G401.6 (cell line): ENCODE data around the gene FMNL2.

Experiments used
- FAIRE-seq: peaks from 2 replicates; lab custom pipeline; 2012; peaks lifted over from hg19 to GRCh38; lab: Jason Lieb, UNC

FMNL2 gene

DNA sequence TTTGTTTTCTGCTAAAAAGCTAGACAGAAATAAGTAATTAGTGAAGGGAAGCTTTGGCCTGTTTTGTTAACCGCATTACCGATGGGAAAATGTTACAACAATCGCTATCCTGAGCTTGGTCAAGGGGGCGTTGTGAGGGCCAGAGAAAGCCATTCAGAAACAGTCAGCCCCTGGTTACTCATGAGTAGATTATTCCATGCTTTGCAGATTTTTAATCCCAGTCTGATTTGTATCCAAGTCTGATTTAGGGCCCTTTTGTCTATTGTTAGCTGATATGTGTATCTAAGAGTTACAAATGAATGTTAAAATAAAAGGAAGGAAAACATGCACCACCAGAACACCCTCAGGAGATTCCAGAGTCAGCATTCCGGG, 283.2 kb downstream of the FMNL2 start:
- FAIRE-seq = no peak

DNA sequence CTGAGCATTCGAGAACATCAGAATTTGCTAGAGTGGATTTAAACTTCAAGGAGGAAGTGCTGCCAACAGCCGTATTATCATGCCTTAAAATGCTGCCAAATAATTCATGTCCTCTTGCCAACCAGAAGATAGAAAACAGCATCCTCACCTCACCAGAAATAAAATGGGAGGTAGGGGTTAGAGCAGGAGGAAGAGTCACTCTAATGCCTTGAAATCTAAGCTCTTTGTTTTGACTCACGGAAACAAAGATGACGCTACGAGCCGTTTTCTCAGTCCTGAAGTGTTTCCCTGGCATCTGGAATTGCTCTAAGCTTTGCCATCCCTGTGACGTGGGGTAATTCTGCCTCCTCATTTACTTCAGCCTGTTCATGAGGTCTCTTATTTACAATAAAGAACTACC, 285.2 kb downstream of the FMNL2 start:
- FAIRE-seq = no peak

DNA sequence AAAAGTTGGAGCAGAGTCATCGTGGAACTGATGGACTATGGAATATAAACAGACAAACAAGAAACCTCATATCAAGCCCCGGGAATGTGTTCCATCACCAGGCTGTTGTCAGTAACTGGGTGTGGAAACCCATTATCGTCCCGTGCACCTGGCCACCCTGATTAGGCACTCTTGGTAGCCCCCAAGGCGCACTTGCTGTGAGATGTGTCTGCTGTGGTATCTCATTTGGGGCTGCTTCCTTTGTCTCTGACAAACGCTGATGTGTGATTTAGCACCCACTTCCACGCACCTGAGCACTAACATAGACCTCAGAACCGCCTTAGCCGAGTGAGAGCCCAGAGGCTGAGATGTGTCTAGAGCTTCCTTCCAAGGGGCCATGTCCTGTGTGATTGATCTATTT, 286.0 kb downstream of the FMNL2 start:
- FAIRE-seq = no peak

DNA sequence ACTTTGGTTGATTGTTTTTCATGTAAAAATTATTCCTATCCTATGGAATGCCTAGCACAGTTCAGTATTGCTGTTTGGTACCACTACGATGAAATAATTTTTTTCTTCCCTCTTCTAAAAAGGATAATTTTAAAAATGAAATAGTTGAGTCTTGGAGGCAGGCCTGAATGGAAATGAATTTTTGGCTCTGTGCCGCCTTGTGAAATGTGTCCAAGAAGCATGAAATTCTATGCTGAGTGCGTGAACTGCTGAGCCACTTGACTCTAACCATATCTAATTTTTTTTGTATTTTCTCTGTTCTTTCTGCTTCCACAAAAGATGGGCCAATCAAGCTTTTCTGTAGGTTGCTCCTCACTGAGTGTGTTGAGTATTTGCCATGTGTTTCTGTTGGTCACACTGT, 287.2 kb downstream of the FMNL2 start:
- FAIRE-seq = no peak

DNA sequence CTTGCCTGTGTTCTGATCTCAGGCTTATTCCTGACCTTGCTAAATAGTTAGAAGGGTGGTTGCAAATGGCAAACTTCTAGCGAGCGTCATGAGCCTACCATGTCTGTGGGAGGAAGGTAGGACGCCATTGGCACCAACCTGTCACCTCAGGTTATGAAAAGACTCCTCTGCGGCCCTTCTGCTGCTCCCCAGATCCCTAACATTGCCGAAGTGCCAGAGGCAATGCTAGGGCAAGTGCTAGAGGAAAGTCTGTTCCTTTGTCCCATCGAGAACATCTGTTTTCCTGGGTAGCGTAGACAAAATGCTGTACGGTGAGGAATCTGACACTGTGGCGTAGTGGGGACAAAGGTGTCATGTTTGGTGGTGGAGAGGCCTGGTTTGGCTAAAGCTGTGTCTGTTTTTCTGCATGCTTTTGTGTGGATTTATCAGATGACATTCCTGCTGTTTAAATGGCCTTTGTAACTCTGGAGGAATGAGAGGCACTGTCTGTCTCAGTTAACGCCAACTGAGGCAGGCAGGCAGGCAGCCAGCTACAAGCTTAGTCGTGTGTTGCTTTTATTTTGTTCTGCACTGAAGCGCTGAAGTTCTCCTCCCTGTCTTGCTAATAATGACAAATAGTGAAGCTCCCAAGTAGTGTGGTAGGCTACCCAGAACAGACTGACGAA, 288.2 kb downstream of the FMNL2 start:
- FAIRE-seq = no peak

DNA sequence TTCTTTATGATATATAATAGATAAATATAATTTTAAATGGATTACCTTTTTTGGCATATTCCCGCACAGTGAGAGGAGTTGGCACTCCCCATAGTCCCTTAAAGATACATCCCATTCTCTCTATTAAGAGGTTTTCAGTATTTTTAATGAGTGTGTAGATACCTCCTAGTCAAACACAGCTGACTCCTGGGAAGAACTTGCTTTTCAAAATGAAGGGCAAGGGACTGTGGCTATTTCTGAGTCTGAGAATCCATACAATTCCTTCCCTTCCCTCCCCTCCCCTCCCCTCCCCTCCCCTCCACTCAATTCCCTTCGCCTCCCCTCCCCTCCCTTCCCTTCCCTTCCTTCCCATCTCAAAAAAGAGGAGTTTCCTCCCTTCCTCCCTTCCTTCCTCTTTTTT, 288.8 kb downstream of the FMNL2 start:
- no peak for FAIRE-seq

DNA sequence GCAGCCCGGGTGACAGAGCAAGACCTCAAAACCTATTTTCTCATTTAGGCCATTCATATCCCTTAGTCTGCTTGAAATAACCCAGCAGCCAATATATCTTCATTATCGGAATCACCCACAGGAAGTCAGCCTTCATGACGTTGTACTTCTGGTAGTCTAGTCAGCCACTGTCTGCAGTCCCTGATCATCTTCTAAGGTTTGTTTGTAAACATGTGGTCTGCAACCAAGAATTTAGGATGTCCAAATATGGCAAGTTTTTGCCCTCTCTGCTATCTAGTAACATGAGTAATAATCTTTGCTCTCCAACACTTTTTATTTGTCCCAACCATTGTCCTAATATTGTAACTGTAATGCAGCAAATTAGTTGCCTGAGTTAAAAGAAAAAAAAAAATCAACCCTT, 289.8 kb downstream of the FMNL2 start:
- FAIRE-seq = no peak

DNA sequence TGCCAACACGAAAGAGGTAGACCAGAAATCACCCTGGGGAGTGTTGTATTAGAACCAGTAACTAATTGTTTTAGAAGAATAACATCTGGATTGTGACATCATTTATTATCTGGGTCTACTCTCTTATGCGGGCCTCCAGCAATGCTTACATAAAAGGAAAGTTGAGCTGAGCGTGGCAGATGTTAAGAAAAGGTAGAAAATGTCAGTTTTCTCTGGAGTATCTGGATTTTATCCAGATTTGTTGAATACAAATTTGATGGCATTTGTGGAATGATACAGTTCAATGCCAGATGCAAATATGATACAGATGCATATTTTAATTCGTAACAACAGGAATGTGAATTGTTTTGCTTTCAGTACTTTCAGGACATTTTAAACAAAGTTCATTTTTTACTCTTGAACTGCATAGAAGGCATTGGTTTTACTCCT, 292.0 kb downstream of the FMNL2 start:
- no peak for FAIRE-seq

DNA sequence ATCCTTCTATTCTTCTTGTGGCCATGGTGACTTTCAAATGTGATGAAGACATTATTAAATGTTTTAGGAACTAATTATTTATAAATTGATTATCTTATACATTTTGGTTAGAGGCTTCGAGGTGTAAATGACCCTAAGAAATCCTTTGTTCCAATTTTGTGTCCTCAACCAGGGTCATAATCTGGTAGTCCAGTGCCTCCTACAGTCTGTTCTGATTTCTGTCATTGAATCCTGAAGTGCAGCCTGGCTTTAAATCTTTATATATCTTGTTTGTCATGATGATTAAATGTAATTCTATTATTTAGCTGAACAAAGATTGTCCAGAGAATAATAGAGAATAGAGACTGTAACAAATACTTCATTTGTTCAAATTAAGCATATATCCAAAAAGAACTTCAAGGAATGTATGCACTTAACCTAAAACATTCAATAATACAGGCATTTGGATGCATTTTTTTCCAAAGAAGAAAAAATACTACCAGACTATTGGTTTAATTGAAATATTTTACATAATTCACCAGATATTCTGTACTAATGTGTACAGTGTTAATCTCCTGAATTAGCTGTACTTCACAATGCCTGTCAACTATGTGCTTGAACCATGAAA, 292.5 kb downstream of the FMNL2 start:
- FAIRE-seq = peak; percentile 40

DNA sequence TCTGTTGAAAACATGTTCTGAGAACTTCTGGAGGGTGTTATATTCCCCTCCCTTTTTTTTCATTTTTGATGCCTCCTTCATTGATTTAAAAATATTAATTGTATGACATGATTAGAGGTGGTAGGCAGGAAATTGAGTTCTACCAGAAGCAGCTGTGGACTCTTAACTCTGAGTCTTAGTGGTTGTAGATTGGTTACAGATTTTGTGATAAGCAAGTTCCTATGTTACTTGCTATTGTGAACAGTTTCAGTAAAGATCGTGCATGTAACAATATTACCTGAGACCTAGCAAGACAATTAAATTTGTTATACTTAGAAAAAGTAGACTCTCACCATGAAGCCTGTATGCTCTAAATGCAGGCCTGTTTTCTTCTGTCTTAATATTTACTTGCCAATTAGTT, 294.2 kb downstream of the FMNL2 start:
- FAIRE-seq = no peak

DNA sequence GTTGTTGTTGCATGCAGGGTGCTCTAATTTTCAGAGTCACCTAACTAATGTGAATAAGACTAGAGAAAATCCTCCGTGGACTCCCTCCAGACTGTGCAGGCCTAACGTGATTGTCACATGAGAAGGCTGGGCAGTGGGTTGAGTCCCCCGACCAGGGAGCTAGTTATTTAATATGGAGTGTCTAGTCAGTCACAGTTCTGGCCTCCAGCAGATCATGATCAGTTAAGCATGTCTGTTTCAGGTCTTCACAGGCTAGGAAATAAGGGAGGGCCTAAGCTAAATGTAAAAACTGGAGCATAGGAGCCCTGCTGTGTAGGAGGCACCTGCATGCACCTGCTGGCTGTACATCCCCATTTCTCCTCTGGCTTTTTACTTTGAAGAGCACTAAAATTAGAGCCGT, 295.5 kb downstream of the FMNL2 start:
- no peak for FAIRE-seq

DNA sequence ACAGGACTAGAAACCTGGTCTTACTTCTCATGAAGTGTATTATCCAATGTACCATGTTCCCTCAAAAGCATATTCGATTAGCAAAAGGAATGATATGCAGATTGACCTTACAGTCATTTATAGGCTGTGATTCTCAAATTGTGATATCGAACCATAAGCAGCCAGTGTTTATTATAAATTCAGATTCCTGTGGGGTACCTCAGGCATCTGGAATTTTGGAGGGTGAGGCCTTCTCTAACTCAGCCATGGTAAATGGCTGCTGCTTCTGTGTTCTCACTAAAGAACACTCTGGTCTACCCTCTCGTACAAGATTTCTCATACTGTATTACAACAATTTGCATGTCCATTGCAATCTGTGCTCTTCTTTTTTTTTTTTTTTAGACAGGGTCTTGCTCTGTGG, 297.8 kb downstream of the FMNL2 start:
- no peak for FAIRE-seq

DNA sequence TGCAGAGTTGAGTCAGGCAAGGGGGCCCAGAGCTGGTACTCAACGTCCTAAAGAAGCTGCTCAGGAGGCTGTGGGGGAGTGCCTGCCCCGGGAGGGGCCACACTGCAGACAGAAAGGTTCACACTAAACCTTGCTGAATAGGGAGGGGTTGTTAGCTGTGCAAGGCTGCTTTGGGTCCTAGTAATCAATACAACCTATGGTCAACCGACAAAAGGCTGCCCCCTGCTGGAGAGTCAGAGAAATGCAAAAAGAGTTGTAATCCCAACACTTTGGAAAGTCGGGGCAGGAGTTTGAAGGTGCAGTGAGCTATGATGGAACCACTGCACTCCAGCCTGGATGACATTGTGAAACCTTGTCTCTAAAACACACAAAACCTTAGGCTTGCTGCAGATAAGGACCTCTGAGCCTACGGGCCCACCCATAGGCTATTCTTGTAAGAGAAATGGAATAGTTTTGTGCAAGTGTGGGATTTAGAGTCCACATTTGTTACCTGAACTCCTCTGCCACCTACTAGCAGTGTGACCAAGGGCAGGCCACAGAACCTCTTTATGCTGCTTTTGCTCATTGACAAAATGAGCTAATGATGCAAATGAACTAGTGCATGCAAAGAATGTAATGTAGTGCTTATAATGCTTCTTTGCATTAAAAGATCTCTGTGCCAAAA, 300.8 kb downstream of the FMNL2 start:
- no peak for FAIRE-seq

DNA sequence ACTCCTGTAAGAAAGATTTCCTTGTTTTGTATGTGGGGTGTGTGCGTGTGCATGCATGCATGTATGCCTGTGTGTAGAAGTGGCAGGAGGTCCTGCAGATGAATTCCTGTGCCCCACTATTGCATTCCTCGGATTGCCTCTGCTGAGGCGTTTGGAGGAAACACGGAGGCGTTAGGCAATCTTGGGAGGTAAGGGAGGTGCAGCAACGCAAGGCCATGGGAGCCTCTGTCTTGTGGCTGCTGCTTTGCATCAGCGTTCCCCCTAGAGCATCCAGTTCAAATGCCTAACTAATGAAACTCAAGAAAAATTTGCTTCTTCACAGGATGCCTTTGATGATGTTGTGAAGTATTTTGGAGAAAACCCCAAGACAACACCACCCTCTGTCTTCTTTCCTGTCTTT, 302.3 kb downstream of the FMNL2 start:
- no peak for FAIRE-seq

DNA sequence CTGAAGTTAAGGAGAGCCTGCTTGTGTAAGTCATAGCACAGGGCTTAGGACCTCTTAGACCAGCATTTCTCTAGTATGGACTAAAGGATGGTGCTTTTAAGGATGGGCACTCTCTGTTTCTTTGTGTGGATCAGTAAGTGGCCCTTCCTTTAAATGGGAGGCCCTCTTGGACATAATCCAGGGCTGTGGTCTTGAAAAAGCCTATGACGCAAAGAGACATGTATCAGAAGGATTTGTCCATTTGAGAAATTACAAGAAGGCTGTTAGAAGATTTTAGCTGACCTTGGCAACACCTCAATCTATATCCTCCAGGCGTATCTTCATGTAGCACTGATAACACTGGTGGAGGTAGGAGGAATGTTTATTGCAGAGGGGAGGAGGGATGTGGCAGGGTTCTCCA, 303.1 kb downstream of the FMNL2 start:
- no peak for FAIRE-seq

DNA sequence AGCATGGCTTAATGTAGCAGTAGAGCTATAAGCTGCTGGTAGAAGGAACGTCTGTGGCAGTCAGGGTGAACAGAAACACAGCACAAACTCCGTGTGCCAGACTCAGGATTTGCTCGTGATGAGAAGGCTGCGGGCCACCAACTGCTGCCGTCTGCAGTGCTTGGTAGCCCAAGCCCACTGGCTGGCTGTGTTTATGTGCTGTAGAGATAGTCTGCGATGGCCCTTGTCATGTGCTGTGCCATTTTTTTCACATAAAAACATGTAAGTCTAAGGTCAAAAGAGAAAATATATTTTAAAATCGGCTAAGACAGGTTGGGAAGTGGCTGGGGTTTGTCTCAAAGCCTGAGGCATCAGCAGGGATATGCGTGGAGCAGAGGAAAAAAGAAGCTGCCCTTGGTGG, 303.6 kb downstream of the FMNL2 start:
- no peak for FAIRE-seq

DNA sequence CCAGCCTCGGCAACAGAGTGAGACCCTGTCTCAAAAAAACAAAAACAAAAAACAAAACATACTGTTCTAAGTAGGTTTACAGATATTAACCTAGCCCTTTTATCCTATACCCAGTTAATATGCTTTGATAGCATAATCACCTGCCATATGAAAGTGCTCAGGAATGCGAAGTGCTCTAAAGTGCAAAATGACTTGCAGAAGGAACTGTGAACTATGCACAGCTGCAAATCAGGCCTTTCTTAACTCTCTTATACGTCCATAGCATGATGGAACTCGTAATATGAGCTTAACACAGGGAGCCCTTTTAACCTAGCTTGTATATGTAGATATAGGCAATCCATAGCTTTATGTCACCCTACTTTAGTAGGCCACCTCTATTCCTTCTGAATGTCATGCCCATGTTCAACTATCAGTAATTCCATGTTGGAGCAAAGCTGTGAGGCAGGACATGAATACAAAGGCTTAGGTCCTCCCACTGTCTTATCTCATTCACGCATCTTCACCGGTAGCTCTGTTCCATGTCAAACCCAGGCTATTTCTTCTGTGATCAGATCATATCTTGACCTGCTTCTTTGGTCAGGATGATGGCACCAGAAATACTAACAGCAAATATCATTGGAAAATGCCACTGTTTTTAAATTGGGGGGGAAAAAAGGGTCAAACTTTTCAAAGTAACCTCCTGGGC, 309.4 kb downstream of the FMNL2 start:
- no peak for FAIRE-seq

DNA sequence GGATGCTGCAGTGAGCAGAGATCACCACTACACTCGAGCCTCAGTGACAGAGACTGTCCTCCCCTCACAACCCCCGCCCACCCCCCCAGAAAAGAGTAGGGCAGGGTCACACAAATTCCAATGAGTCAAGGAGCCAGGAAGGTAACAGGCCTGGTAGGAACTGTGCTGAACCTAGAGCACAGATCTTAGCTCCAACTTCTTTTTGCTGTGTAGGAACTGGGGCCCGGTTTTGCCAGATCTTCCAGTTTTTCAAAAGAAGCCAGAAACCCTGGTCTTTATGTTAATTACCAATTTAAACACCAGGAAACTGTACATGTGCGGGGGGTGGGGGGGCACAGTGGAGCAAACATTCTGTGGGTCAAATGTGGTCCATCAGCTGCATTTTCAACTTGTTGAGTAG, 311.3 kb downstream of the FMNL2 start:
- FAIRE-seq = no peak

DNA sequence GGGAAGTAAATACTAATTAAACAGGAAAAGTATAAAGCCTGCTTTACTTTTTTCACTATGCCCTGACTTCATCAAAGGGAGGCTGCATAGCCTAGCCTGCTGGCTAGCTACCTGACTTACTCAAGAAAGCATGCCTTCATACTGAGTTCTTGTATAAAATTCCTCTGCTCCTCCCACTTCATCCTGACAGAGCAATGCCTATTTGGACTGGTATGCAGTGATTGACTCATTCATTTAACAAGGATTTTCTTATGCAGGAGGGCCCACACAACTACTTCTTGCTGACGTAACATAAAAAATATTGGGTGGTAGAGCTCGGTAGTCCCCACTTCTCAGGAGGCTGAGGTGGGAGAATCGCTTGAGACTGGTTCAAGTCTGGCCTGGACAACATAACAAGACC, 311.8 kb downstream of the FMNL2 start:
- FAIRE-seq = no peak

DNA sequence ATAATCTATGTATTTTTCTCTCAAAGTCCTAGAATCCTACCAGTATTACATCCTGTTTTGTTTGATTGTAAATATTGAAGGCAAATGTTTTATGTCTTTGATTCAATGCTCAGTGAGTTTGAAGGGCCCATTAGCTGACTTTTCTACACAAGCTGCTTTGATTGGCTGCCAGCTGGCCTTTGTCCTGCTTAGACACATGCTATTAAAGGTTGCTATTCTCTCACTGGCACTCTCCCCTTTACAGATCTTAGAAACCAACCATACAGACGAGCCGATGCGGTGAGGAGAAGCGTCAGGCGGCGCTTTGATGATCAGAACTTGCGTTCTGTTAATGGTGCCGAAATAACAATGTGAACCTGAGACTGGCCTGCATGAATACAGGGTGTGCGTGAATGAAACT, 312.6 kb downstream of the FMNL2 start:
- FAIRE-seq = no peak

DNA sequence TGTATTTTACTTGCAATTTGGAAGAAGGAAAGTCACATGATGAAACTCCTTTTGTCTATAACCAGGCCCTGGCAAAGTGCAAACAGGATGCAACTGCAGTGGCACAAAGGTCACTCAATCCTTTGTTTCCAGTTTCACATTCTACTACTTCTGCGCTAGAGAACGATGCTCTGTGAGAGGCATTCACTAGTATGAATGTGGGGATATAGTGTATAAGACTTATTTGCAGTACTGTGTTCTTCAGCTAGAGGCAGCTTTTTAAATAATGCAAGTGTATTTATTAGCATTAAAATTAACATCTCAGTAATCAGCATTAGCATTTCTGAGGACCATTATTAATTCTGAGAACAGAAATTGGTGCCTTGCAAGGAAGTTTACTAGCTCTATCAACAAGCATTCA, 313.4 kb downstream of the FMNL2 start:
- FAIRE-seq = no peak

DNA sequence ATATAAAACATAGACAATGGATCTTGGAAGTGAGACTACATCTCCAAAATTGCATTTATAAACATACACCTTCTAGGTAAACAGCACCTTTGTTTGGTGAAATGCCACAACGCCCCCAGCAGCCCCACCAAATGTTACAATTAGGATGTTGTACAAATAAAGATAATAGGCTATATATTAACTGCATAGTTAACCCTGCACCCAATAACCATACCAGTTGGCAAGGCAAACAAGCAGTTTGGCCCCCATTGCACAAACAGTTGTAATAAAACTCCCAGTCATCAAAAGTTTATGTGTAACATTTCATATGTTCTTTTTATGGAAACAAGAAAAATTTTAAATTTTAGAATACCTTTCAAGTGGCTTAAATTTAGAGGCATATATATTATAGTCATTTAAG, 315.0 kb downstream of the FMNL2 start:
- no peak for FAIRE-seq

DNA sequence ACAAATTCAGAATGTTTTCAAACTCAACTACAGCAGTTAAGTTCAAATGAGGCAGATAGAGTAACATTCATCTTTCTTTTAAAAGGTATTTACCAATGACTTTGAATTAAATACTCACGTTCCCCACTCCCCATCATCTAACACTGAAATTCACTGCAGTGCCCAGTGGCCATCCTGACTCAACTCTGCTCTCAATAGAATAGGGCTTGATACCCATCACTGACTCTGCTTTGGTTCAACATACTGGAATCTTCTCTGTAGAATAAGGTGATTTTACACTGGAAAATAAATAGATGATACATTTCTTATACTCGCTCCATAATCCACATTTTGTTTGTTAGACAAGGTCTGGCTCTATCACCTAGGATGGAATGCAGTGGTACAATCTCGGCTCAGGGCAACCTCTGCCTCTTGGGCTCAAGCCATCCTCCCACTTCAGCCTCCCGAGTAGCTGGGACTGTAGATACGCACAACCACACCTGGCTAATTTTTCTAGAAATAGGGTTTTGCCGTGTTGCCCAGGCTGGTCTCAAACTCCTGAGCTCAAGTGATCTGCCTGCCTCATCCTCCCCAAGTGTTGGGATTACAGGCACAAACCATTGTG, 315.9 kb downstream of the FMNL2 start:
- FAIRE-seq = no peak
